ENCODE data around the gene GALNT1.
A peak's percentile ranks its signal among the peaks of the same experiment; 100 is the strongest.

Gene GALNT1

DNA sequence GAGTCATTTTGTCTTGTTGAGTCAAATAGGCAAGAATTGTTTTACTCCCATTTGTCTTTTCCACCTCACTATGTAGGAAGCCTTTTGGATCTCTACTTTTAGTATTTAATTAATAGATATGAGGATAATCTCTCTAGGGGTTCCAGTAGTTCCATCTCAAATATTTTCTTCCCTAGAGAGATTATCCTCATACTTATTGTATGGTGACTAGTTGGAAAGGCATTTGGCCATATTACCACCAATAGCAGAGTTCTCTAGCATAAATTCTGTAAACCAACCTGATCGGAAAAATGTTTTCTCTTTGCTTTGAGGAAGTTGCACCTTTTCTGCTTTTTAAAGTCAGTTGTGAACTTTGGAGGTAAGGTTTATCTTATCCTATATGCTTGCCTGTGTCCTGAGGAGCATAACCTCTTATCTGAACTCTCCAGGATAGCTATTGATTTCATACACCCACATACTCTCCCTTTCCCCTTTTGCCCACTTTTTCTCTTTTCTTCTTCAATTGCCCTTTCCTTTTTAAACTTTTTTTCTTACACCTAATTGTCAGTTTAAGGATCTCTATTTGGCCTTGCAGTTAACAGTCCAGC, 100.8 kb downstream of the GALNT1 start:
- DNase-seq: no peak

DNA sequence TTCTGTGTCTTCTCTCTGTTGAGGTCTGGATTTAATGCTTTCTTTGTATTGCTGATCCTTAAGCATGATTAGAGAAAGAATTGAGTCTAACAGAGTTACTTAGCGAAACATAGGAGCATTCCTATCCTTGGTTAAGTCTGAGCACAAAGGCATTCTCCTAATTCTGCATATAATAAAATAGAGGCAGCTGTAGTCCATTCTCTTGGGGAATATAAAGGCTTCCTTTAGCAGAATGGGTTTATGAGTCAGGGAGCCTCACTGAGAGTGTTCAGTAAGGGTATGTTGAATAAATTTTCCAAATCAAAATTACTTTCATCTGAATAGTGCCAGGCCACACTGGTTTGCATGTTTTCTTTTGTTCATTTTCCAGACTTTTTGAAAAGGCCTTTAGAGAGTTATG, 101.5 kb downstream of the GALNT1 start:
- no peak for DNase-seq

DNA sequence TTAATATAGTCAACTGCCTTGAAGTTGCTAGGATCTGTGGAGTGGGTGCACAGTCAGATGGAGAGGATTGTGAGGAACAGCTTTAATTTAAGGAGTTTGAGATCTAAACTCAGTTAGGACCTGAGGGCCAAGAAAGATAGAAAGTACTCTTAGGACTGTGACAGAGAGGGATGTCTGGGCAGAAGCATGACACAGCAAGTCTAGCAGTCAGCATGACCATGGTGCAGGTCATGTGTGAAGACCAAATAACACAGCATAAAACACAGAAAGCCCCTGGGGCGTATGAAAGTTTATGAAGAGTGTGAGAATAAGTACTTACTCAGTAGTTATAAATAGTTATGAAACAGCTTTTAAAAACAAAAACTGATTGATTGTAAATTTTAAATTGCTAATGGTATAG, 107.2 kb downstream of the GALNT1 start:
- DNase-seq: peak; percentile 5

DNA sequence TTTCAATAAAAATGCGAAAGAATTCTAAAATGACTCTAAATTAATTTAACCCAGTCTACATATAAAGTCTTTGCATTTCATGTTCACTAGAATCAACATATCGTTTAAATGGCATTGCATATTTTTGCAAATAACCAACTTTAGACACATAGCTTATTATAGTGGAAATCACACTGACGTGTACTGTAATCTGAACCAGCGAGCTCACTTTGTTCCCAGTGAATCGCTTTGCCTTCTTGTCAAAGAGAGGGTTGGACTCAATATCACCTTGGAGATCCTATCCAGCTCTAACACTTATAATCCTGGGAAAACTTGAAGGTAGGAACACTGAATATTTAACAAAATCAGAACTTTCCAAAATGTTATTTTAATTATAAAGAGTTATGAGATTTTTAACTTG, 108.2 kb downstream of the GALNT1 start:
- no peak for DNase-seq

DNA sequence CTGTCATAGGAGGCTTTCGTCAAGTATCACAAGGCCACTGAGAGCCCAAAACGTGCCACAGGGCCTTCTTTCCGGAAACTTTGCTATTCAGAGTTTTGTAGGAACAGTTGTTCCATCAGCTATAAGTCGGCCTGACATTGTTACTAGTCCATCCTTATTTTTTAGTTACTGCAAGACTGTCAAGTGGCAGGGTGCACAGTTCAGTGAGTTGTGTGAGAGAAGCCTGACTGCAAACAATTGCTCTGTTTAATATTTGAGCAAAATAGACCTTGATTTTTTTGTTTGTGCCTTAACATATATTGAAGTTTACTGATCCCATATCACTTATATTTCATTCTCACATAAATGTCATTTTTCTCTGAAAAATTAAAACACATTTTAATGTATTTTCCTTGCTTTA, 110.1 kb downstream of the GALNT1 start:
- no peak for DNase-seq

GRCh38 chr18:35692866-35693265, 111.3 kb downstream of the GALNT1 start:
- peak; percentile 38 for DNase-seq

GRCh38 chr18:35693829-35694228, 112.3 kb downstream of the GALNT1 start:
- no peak for DNase-seq

GRCh38 chr18:35694808-35695207, 113.3 kb downstream of the GALNT1 start:
- no peak for DNase-seq

GRCh38 chr18:35695384-35695783, 113.8 kb downstream of the GALNT1 start:
- DNase-seq: no peak

GRCh38 chr18:35695803-35696202, 114.3 kb downstream of the GALNT1 start:
- no peak for DNase-seq

DNA sequence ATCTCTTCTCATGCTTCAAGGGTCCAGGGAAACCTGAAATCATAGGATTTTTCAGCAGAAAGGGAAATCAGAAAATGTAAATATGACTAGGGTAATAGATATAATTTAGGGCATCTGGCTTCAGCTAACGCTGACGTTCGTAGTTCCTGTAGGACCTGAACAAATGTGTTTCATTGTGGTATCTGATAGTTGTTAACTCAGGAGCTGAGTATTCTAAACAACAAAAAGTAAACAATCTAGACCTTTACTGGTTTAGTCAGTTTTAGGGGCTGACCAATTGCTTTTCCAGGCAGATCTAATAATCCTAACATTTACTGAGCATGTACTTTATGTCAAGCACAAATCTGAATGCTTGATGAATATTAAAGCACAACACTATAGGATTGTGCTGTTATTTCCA, 114.8 kb downstream of the GALNT1 start:
- no peak for DNase-seq

- DNase-seq: no peak
Observed at GRCh38 chr18:35697869-35698268, 116.3 kb downstream of the GALNT1 start.

GRCh38 chr18:35703043-35703688, 121.6 kb downstream of the GALNT1 start:
- peak; percentile 71 for DNase-seq

DNA sequence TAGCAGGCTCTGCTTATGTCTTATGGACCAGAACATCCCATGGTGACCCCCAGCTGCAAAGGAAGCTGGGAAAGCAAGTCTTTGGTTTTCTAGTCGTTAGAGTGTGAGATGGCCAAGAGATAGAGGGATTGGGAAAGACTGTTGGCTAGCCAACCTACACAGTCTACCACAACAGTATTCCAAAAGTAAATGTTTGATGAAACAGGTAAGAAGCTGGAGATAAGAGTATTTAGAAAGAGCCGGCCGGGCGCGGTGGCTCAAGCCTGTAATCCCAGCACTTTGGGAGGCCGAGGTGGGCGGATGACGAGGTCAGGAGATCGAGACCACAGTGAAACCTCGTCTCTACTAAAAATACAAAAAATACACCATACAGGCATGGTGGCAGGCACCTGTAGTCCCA, 124.4 kb downstream of the GALNT1 start:
- DNase-seq: no peak

DNA sequence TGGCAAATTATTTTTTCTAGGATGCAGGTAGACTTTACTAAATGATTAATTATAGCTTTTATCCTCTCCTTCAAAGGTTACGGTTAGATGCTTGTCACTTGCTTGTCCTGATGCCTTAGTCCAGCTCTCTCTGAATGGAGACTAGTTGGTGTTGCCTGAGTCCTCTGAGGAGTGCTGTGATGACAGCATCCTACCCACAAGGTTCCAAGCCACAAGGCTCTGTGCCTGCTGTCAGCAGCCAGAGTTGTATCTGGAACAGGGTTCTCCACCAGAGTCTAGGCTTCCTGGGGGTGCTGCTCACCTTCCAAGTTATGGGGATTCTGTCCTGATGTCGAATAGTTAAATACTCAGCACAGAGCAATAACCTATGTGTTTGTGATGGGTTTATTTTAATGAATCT, 125.7 kb downstream of the GALNT1 start:
- DNase-seq: no peak

GRCh38 chr18:35707674-35708073, 126.1 kb downstream of the GALNT1 start:
- no peak for DNase-seq

- DNase-seq: no peak
Observed at GRCh38 chr18:35710581-35710980, 129.0 kb downstream of the GALNT1 start.

GRCh38 chr18:35711227-35711626, 129.7 kb downstream of the GALNT1 start:
- no peak for DNase-seq

- DNase-seq: no peak
Observed at GRCh38 chr18:35713545-35713944, 132.0 kb downstream of the GALNT1 start.

- DNase-seq: no peak
Observed at GRCh38 chr18:35714539-35714938, 133.0 kb downstream of the GALNT1 start.

- DNase-seq: no peak
Observed at GRCh38 chr18:35715139-35715538, 133.6 kb downstream of the GALNT1 start.

GRCh38 chr18:35716169-35716831, 134.8 kb downstream of the GALNT1 start:
- DNase-seq: no peak

GRCh38 chr18:35717182-35717581, 135.6 kb downstream of the GALNT1 start:
- no peak for DNase-seq

DNA sequence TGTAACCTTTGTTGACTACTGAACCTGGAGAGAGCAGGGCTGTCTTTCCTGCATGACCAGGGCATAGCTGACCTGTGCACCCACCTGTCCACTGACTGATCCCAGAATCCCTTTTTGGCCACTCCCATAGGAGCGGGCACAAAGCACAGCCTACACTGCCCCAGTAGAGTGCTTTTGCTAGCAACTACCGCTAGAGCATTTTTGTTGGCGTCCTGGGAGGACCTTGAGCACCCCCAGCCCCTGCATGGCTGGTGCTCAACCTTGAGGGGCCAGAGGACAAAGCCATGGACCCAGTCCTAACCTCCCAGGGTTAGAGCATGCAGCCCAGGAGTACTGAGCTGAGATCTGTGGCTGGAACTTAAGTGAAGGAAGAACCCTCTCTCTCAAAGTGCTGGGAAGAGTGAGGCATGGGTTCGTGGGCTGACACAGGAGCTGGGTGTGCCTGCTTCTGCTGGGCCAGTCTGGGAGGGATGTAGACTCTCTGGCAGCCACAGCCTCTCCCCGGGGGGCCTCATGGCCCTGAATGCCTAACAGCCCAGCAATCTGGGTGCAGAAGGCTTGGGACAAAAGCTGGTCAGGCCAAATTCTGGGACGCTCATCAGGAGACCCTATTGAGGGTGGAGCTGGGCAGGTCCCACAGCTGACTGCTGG, 140.0 kb downstream of the GALNT1 start:
- no peak for DNase-seq

Data from DMS53 (cell line).